MM.1S (cell line): ENCODE measurements around the gene CCBE1.

ENCODE experiments used
- DNase-seq: peaks from one replicate; pipeline ENCODE4 v3.0.0-alpha.2; 2015
- H2AFZ ChIP-seq: fragments of 300-600 bp; sonication (generic); 2 replicates; pipeline ENCODE4 v1.6.0; 2016; ENCODE audit warnings: antibody characterized with exemption, low read length
- H3F3A ChIP-seq: fragments of 300-600 bp; sonication (generic); 2 replicates; pipeline ENCODE4 v1.6.1; 2016; ENCODE audit warnings: mild to moderate bottlenecking, antibody characterized with exemption, low read length, moderate library complexity, mixed read lengths; ENCODE audit not compliant: insufficient read depth
- H3K27ac ChIP-seq: fragments of 300-600 bp; sonication (generic); 2 replicates; pipeline ENCODE4 v1.5.1; 2016; ENCODE audit warnings: mild to moderate bottlenecking, low read length
- H3K27me3 ChIP-seq: fragments of 300-600 bp; sonication (generic); replicated peaks from 2 replicates; pipeline ENCODE4 v1.6.0; 2016; ENCODE audit warnings: low read length; ENCODE audit not compliant: insufficient read depth
- H3K36me3 ChIP-seq: fragments of 300-600 bp; sonication (generic); replicated peaks from 2 replicates; pipeline ENCODE4 v1.6.1; 2016; ENCODE audit warnings: mild to moderate bottlenecking, low read length, mixed read lengths; ENCODE audit not compliant: insufficient read depth
- H3K4me1 ChIP-seq: fragments of 300-600 bp; sonication (generic); 2 replicates; pipeline ENCODE4 v1.6.1; 2016; ENCODE audit warnings: low read length, mixed read lengths
- H3K4me2 ChIP-seq: fragments of 300-600 bp; sonication (generic); 2 replicates; pipeline ENCODE4 v1.6.0; 2016; ENCODE audit warnings: low read depth, low read length
- H3K4me3 ChIP-seq: fragments of 300-600 bp; sonication (generic); 2 replicates; pipeline ENCODE4 v1.5.1; 2016; ENCODE audit warnings: low read length, mixed read lengths
- H3K79me2 ChIP-seq: fragments of 300-600 bp; sonication (generic); 2 replicates; pipeline ENCODE4 v1.6.1; 2016; ENCODE audit warnings: mixed run types, low read length, mixed read lengths
- H3K9ac ChIP-seq: fragments of 300-600 bp; sonication (generic); 2 replicates; pipeline ENCODE4 v1.6.1; 2016; ENCODE audit warnings: low read length, mixed read lengths
- H3K9me2 ChIP-seq: fragments of 300-600 bp; sonication (generic); replicated peaks from 2 replicates; pipeline ENCODE4 v1.6.1; 2016; ENCODE audit warnings: mild to moderate bottlenecking, low read length, mixed read lengths; ENCODE audit not compliant: insufficient read depth
- H3K9me3 ChIP-seq: fragments of 300-600 bp; sonication (generic); replicated peaks from 2 replicates; pipeline ENCODE4 v1.6.1; 2016; ENCODE audit warnings: mild to moderate bottlenecking, low read length, mixed read lengths; ENCODE audit not compliant: insufficient read depth
- H4K20me1 ChIP-seq: fragments of 300-600 bp; sonication (generic); 2 replicates; pipeline ENCODE4 v1.6.1; 2016; ENCODE audit warnings: mild to moderate bottlenecking, low read length, moderate library complexity, mixed read lengths; ENCODE audit not compliant: insufficient read depth
- EZH2 ChIP-seq: fragments of 300-600 bp; sonication (generic); optimal IDR thresholded peaks from 2 replicates; pipeline ENCODE3; 2017; ENCODE audit warnings: low read depth, mild to moderate bottlenecking, antibody characterized with exemption, low read length, mixed read lengths
- EZH2phosphoT487 ChIP-seq: fragments of 300-600 bp; sonication (generic); IDR thresholded peaks from 2 replicates; pipeline ENCODE4 v1.6.1; 2018; ENCODE audit warnings: antibody characterized with exemption, low read length
- TF ChIP-seq, protein P1 (sequence below): fragments of 300-600 bp; sonication (generic); IDR thresholded peaks from 2 replicates; pipeline ENCODE4 v1.5.1; 2016; ENCODE audit warnings: antibody characterized with exemption, low read length, mixed read lengths

CCBE1 gene

DNA sequence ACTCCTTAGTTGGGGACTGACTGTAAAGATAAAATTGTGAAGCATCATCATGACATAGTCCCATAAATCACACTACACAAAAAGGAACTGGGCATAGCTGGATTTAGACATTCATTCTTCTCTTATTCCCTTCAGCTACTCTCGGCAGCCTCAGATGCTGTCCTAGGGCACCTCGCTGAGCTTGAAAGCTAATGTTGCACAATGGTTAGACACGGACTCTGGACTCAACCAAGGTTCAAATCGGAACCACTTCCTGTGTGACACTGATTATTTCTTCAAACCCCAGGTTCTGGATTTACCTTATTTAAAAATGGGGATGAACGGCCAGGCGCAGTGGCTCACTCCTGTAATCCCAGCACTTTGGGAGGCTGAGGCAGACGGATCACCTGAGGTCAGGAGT, 89.8 kb downstream of the CCBE1 start:
- Histone ChIP-seq H3K4me3 (no peak overlapping the region), H3K9me2 (no peaks in the 10 kb centered on the region), H3K79me2 (no peaks in the 10 kb centered on the region), H3K27ac (no peak overlapping the region), H3K9me3 (no peaks in the 10 kb centered on the region), H3F3A (no peaks in the 10 kb centered on the region), H3K27me3 (no peaks in the 10 kb centered on the region), H4K20me1 (no peaks in the 10 kb centered on the region), H2AFZ (no peak overlapping the region), H3K36me3 (no peaks in the 10 kb centered on the region), H3K4me1 (no peaks in the 10 kb centered on the region), H3K9ac (no peak overlapping the region), H3K4me2 (no peak overlapping the region)
- TF ChIP-seq, protein P1, sequence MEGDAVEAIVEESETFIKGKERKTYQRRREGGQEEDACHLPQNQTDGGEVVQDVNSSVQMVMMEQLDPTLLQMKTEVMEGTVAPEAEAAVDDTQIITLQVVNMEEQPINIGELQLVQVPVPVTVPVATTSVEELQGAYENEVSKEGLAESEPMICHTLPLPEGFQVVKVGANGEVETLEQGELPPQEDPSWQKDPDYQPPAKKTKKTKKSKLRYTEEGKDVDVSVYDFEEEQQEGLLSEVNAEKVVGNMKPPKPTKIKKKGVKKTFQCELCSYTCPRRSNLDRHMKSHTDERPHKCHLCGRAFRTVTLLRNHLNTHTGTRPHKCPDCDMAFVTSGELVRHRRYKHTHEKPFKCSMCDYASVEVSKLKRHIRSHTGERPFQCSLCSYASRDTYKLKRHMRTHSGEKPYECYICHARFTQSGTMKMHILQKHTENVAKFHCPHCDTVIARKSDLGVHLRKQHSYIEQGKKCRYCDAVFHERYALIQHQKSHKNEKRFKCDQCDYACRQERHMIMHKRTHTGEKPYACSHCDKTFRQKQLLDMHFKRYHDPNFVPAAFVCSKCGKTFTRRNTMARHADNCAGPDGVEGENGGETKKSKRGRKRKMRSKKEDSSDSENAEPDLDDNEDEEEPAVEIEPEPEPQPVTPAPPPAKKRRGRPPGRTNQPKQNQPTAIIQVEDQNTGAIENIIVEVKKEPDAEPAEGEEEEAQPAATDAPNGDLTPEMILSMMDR = no peak
- no peak for TF ChIP-seq EZH2phosphoT487
- TF ChIP-seq EZH2 = no peak
- DNase-seq = no peak

- DNase-seq = no peak
- Histone ChIP-seq H4K20me1 (no peaks in the 10 kb centered on the region), H3K36me3 (no peaks in the 10 kb centered on the region), H3K4me1 (no peaks in the 10 kb centered on the region), H2AFZ (no peak overlapping the region), H3K9me2 (no peaks in the 10 kb centered on the region), H3K27ac (no peak overlapping the region), H3K27me3 (no peaks in the 10 kb centered on the region), H3K9me3 (no peaks in the 10 kb centered on the region), H3K4me3 (no peak overlapping the region), H3F3A (no peaks in the 10 kb centered on the region), H3K4me2 (no peak overlapping the region), H3K79me2 (no peaks in the 10 kb centered on the region), H3K9ac (no peak overlapping the region)
- TF ChIP-seq EZH2phosphoT487 = no peak
- TF ChIP-seq, protein P1 = no peak
Observed at GRCh38 chr18:59607078-59607379, 90.2 kb downstream of the CCBE1 start.

- no peak overlapping the region for H2AFZ ChIP-seq
- H3F3A ChIP-seq = no peaks in the 10 kb centered on the region
- no peaks in the 10 kb centered on the region for H3K79me2 ChIP-seq
- no peak overlapping the region for H3K9ac ChIP-seq
- no peaks in the 10 kb centered on the region for H3K4me1 ChIP-seq
- no peaks in the 10 kb centered on the region for H3K36me3 ChIP-seq
- H3K27ac ChIP-seq = no peak overlapping the region
- H3K9me3 ChIP-seq = no peaks in the 10 kb centered on the region
- no peaks in the 10 kb centered on the region for H4K20me1 ChIP-seq
- no peak overlapping the region for H3K4me3 ChIP-seq
- no peak overlapping the region for H3K4me2 ChIP-seq
- H3K27me3 ChIP-seq = no peaks in the 10 kb centered on the region
- TF ChIP-seq, protein P1 = no peak
- no peak for TF ChIP-seq EZH2phosphoT487
- TF ChIP-seq EZH2 = no peak
- DNase-seq = no peak
- H3K9me2 ChIP-seq = no peaks in the 10 kb centered on the region
Observed at GRCh38 chr18:59606193-59607077, 90.8 kb downstream of the CCBE1 start.
